Large intestine (tissue), 3 donors: Measurements from ENCODE around the gene KPTN. TPM values are rescaled to one million over a fixed set of nuclear protein-coding genes. Genes with fewer than 3 reads are reported as not detected.
A peak's percentile ranks its signal among the peaks of the same experiment; 100 is the strongest.

Source experiments
- DNase-seq, 2 donors: peaks; one replicate each; pipeline versions ENCODE4 v3.0.0 to v3.0.0-alpha.2; 2013
- H3K27ac ChIP-seq: one replicate; pipeline ENCODE4 v1.5.1; 2013; ENCODE audit warnings: low read length
- H3K27me3 ChIP-seq: 2 replicates; pipeline ENCODE4 v1.6.1; 2013; ENCODE audit warnings: low read length; ENCODE audit not compliant: control insufficient read depth, insufficient read depth
- H3K36me3 ChIP-seq: 2 replicates; pipeline ENCODE4 v1.6.1; 2013; ENCODE audit warnings: low read length; ENCODE audit not compliant: control insufficient read depth, insufficient read depth
- H3K4me1 ChIP-seq: one replicate; pipeline ENCODE4 v1.6.1; 2013; ENCODE audit warnings: low read length; ENCODE audit not compliant: control insufficient read depth, insufficient read depth
- H3K4me3 ChIP-seq: one replicate; pipeline ENCODE4 v1.5.1; 2013; ENCODE audit warnings: low read length
- H3K9me3 ChIP-seq: one replicate; pipeline ENCODE4 v1.6.1; 2013; ENCODE audit warnings: mild to moderate bottlenecking, low read depth, low read length, moderate library complexity; ENCODE audit not compliant: control insufficient read depth
- WGBS: methylation state at CpG from one replicate; pipeline ENCODE4 v1.1.5; 2013; ENCODE audit warnings: low lambda C conversion rate; ENCODE audit not compliant: insufficient coverage; 5-methylcytosine and 5-hydroxymethylcytosine counted together
- polyA plus RNA-seq: library from polyadenylated mRNA; unstranded; fragments of 120-200 nt; gene quantifications from one replicate; pipeline ENCODE4 v1.2.1, GENCODE V29; 2013

Gene KPTN
- polyA plus RNA-seq, 1 donor = 9.4 TPM

DNA sequence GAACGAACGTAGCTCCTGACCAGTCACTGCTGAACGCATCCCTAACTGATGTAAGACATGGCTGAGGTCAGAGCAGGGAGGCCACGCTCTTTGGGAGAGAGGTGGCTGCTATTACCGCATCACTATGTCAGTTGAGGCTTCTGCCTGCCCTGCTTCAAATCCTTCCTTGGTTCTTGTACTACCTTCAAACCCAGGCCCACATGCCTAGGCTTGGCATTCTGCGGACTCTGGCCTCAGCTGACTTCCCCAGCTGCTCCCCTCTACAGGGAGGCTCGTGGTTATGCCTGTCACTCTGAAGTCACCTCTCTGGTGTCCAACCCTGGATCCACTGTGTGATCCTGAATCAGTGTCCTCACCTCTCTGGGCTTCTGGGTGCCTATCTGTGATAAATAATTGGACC, 49.9 kb downstream of the KPTN start:
- Histone ChIP-seq H3K36me3 (no peaks in the 10 kb centered on the region), H3K27me3 (peaks cover 46% of the 10 kb centered on the region), H3K27ac (no peak overlapping the region), H3K4me3 (no peak overlapping the region), H3K9me3 (no peaks in the 10 kb centered on the region), H3K4me1 (peaks cover 7% of the 10 kb centered on the region)
- no peak for DNase-seq
- WGBS = no CpG with 5 or more reads among the region's 7 CpGs

DNA sequence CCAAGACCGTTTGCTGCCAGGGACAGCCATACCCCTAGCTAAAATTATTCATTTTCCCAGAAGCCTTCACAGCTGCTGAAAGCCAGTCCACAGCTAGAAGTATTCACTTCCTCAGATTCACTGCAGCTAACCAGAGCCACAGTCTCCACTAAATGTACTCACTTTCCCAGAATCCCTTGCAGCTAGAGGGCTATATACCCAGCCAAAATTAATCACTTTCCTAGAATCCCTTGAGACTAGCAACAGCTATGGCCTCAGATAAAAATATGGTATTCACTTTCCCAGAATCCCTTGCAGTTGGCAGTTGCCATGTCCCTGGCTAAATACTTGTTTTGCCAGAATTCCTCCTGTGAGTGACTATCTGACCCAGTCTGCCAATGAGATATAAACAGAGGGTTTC, 50.9 kb downstream of the KPTN start:
- H3K9me3 ChIP-seq = no peaks in the 10 kb centered on the region
- H3K4me3 ChIP-seq = no peak overlapping the region
- no peak for DNase-seq
- H3K27me3 ChIP-seq = peaks cover 54% of the 10 kb centered on the region
- no peaks in the 10 kb centered on the region for H3K36me3 ChIP-seq
- no CpG with 5 or more reads among the region's 1 CpG for WGBS
- H3K27ac ChIP-seq = no peak overlapping the region
- peaks cover 12% of the 10 kb centered on the region for H3K4me1 ChIP-seq

DNA sequence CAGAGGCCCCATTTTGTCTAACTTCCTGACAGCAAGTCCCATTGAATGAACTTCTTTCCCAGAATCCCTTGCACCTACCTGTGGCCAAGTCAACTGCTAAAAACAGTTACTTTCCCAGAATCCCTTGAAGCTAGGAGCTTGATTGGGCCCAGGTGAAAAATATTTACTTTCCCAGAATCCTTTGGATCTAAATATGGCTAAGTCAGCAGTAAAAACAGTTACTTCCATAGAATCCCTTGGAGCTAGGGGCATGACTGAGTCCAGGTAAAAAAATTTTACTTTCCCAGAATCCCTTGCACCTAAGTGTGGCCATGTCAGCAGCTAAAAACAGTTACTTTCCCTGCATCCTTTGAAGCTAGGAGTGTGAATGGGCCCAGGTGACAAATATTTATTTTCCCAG, 51.5 kb downstream of the KPTN start:
- H3K36me3 ChIP-seq = no peaks in the 10 kb centered on the region
- no peak for DNase-seq
- peaks cover 12% of the 10 kb centered on the region for H3K4me1 ChIP-seq
- H3K27me3 ChIP-seq = peaks cover 51% of the 10 kb centered on the region
- H3K4me3 ChIP-seq = no peak overlapping the region
- no peak overlapping the region for H3K27ac ChIP-seq
- H3K9me3 ChIP-seq = no peaks in the 10 kb centered on the region

- Histone ChIP-seq H3K27ac (no peak overlapping the region), H3K36me3 (no peaks in the 10 kb centered on the region), H3K4me3 (no peak overlapping the region), H3K4me1 (peaks cover 12% of the 10 kb centered on the region), H3K27me3 (peaks cover 50% of the 10 kb centered on the region), H3K9me3 (no peaks in the 10 kb centered on the region)
- no peak for DNase-seq
- 60% methylated on average over 1 of the region's 18 CpGs for WGBS
Measured at GRCh38 chr19:47432091-47432490, 51.9 kb downstream of the KPTN start.

DNA sequence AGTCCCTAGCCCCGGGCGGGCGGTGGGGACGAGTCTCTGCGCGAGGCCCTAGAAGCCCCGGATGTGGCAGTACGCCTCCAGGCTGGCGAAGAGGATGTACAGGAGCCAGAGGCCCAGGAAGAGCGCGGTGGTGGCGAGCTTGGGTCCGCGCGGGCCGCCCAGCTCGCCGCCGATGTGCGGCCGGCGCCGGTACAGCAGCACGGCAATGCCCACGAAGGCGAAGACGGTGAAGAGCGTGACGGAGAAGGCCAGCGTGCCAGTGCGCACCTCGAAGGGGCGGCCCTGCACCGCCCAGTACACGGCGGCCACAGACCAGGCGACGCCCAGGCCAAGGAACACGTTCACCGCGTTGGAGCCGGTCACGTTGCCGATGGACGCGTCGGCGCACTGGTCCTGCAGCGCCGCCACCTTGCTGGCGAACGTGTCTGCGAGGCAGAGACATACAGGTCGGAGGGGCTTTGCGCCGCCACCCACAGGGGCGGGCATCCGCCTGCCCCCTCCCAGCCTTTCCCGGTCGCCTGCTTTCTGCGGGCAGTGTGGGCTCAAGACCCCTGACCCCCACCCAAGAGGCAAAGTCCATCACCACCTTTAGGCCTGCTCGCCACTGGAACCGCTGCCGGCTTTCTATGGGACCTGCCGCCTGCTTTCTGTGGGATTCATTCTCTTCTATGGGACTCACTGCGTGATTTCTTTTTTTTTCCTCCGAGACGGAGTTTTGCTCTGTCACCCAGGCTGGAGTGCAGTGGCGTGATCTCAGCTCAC, 53.8 kb downstream of the KPTN start:
- Histone ChIP-seq H3K27ac (no peak overlapping the region), H3K27me3 (peaks cover 62% of the 10 kb centered on the region), H3K9me3 (no peaks in the 10 kb centered on the region)

DNA sequence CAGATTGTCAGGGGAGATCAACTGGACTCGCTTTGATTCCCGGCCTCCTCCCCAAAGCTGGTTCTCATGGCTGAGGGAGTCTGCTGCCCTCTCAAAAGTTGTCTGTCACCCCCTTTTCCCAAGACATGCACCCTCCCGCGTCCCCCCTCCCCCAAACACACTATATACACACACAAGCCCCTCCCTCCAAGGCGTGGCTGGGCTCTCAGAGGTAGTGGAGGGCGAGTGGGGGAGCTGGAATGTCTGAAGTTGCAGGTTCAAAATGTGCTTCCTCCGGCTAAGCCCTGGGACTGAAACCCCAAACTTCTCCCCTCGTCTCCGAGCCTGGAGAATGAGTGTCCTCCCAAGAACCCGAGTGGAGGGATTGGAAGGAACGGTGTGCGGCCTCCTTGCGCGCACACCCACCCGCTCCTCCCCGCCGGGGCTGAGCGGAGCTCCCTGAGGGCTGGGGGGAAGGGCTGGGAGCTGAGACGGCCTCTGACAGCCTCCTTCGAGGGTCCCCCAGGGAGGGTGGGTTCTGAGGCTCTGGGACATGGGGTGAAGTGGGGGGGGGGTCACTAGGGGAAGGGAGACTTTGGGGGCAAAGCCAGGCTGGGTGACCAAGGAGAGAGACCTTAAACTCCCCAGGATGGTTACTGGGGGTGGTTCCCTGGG, 54.8 kb downstream of the KPTN start:
- Histone ChIP-seq H3K4me3 (no peak overlapping the region), H3K36me3 (no peaks in the 10 kb centered on the region), H3K27me3 (peaks cover 67% of the 10 kb centered on the region), H3K4me1 (peaks cover 12% of the 10 kb centered on the region), H3K27ac (no peak overlapping the region), H3K9me3 (no peaks in the 10 kb centered on the region)
- WGBS = no CpG with 5 or more reads among the region's 20 CpGs
- no peak for DNase-seq

More for the DNA sequence above, 53.8 kb downstream of the KPTN start:
- no peak overlapping the region for H3K4me3 ChIP-seq
- WGBS = no CpG with 5 or more reads among the region's 69 CpGs
- DNase-seq = peak; percentile 76 to 82
- H3K36me3 ChIP-seq = no peaks in the 10 kb centered on the region
- H3K4me1 ChIP-seq = peaks cover 12% of the 10 kb centered on the region

DNA sequence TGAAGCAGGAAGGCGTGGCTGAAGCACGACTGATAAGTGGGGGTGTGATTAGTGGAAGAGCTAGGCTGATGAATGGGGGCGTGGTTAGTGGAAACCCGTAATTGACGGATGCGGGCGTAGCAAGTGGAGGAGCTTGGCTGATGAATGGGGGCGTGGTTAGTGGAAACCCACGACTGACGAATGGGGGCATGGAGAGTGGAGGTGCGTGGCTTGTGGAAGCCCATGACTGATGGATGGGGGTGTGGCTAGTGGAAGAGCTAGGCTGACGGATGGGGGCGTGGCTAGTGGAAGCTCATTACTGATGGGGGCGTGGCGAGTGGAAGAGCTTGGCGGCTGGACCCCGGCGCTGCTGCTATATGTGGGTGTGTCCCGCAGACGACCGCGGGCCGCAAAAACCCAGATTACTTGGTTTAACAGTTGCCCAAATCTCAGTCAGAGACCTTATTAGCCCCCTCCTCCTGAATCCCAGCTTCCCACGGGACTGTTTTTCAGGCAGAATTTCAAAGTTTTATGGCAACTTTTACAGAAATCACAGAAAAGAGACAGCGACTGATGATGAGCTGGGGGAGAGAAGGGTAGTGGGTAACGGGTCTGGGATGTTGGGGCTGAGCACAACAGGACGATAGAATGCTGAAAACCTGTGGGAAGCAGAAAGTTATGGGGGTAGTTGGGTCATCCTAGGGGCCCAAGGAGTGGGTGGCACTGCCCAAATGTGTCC, 55.7 kb downstream of the KPTN start:
- H3K4me1 ChIP-seq = peaks cover 12% of the 10 kb centered on the region
- peak overlapping the region; percentile 42 for H3K27ac ChIP-seq
- DNase-seq = peak; percentile 68 to 74
- no CpG with 5 or more reads among the region's 27 CpGs for WGBS
- no peaks in the 10 kb centered on the region for H3K36me3 ChIP-seq
- H3K27me3 ChIP-seq = peaks cover 76% of the 10 kb centered on the region
- H3K9me3 ChIP-seq = no peaks in the 10 kb centered on the region
- H3K4me3 ChIP-seq = peak overlapping the region; percentile 12

DNA sequence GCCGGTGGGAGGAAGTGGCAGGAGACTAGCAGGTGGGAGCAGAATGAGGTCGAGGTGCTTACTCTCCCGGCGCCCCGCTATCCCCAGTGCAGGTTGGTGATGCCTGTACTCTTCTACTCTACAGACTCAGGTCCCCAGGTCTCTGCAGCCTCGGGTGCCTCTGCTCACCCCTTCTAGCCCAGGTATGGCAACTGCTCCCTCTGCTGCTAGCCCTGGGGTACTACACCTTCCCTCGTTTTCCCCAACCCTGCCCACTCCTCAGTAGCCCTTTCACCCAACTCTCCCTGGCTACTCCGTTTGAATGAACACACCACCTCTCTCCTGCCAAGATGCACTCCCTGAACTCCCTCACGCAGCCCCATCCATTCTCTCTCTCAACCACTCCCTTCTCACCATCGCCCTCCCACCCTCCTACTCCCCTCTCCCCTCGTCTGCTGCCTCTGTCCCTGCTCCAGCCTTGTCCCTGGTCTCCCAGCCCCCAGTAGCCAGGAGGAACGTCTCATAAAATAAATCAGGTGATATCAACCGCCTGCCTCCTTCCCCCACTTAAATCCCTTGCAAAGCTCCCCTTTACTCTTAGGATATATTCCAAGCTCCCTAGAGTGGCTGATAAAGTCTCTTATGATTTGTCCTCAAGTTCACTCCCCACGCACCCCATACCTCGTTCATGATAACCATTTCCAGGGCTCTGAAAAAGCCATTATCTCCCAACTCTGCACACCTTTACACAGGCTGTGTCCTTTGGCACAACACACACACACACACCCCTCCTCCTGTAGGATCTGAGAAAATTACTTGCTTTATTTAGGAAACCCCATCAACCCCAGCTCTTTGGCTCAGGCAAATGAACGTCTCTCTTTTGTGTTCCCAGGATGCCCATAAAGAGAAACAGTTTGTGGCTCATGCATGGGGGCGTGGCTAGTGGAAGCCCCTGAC, 56.5 kb downstream of the KPTN start:
- Histone ChIP-seq H3K4me1 (peaks cover 12% of the 10 kb centered on the region), H3K4me3 (no peak overlapping the region), H3K27me3 (peaks cover 78% of the 10 kb centered on the region), H3K9me3 (no peaks in the 10 kb centered on the region), H3K36me3 (no peaks in the 10 kb centered on the region), H3K27ac (peak overlapping the region; percentile 4)
- DNase-seq = peak in 1 of 2 donors; percentile 39
- WGBS = 0% methylated on average over 2 of the region's 17 CpGs
